ENCODE measurements around the gene PRR4. TPM values are rescaled to one million over a fixed set of nuclear protein-coding genes. Genes with fewer than 3 reads are reported as not detected.

PRR4 gene, protein sequence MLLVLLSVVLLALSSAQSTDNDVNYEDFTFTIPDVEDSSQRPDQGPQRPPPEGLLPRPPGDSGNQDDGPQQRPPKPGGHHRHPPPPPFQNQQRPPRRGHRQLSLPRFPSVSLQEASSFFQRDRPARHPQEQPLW
- polyA plus RNA-seq (2012; ENCODE audit: missing spikeins), result 0.76 TPM

DNA sequence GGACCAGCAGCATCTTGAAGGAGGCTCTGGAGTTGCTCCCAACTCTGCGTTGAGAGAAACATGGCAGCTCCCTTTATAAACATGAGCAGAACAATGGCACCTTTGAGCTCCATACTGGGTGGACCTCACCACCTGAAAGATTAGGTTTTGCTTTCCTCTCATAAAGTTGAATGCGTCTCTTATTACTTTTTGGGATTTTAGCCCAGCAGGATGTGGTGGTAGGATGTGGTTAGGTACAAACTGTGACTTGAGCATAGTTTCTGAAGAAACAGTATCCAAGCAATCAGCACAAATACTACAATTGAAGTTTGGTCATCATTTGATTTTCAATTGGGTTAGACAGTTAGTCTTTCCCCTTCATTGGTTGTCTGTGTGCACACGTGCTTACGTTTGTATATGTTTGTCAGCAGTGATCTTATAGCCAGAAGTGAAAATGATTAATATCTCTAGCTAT is at the start of gene PRR4:
Gene PRR4 (minus strand): TSS at position 51 of the 454 bp plus-strand sequence. CDS start 38 bp downstream, at position 13.
- DNase-seq (ENCODE audit: insufficient read length) (no peak), FAIRE-seq (no peak)
- TF ChIP-seq POLR2AphosphoS5 (IDR thresholded peaks at IDR 0.05; ENCODE audit: low read depth, low read length) (no peak), POLR2A (IDR thresholded peaks at IDR 0.05; ENCODE audit: low read depth, low read length) (no peak), TAF1 (IDR thresholded peaks at IDR 0.05; ENCODE audit: borderline replicate concordance, low read depth, low read length) (no peak)

DNA sequence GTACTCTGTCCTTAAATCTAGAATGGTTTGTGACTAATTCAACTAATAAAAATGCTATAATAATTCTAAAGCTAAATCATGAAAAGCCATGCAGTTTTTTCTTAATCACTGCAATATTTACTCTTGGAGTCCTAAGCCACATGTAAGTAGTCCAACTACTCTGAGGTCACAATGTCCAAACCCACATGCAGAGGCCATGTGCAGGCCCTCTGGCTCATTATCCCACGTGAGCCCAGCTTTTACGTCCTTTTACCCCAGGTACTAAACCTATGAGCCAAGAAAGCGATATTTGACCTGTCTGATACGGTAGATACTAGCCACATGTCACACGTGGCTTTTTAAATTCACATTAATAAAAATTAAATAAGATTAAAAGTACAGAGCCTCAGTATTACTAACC is 47.6 kb upstream of the PRR4 start:
- TF ChIP-seq POLR2A (IDR thresholded peaks at IDR 0.05; ENCODE audit: low read depth, low read length) (no peak), POLR2AphosphoS5 (IDR thresholded peaks at IDR 0.05; ENCODE audit: low read depth, low read length) (no peak), TAF1 (IDR thresholded peaks at IDR 0.05; ENCODE audit: borderline replicate concordance, low read depth, low read length) (no peak)
- no peak for FAIRE-seq
- DNase-seq (ENCODE audit: insufficient read length), result no peak

DNA sequence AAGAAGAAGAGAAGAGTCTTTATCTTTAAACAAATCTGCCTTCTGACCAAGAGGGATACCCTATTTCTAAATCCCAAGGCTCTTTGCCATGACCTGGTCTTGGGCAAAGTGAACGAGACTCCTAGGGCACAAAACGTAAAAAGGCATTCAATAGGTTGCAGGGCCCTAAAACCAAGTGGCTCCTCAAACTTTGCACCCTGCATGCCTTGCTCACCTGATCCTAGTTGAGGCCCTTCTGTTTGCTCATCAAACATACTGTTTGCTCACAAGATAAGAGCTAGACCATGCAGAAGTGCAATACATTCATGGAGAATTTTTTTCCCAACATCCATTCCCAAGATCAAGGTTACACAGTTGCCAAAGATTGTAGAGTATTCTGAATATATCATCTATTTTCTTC is 42.7 kb upstream of the PRR4 start:
- TF ChIP-seq POLR2AphosphoS5 (IDR thresholded peaks at IDR 0.05; ENCODE audit: low read depth, low read length), result no peak
- no peak for TF ChIP-seq POLR2A (IDR thresholded peaks at IDR 0.05; ENCODE audit: low read depth, low read length)
- no peak for TF ChIP-seq TAF1 (IDR thresholded peaks at IDR 0.05; ENCODE audit: borderline replicate concordance, low read depth, low read length)
- DNase-seq (ENCODE audit: insufficient read length) (no peak), FAIRE-seq (no peak)

DNA sequence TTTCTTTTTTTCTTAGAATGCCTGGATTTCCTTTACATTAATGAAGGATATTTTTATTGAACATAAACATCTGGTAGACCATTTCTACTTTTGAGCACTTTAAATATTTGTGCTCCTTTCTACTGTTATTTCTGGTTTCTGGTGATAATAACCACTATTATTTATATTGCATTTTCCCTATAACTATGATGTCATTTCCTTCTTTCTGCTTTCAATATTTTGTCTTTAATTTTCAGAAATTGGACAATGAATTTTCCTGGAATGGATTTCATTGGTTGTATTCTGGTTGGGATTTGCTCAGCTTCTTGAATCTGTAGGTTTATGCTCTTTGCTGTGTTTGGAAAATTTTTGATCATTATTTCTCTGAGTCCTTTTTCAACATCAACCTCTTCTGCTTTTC is 40.0 kb upstream of the PRR4 start:
- DNase-seq (ENCODE audit: insufficient read length) (no peak), FAIRE-seq (no peak)
- no peak for TF ChIP-seq TAF1 (IDR thresholded peaks at IDR 0.05; ENCODE audit: borderline replicate concordance, low read depth, low read length)
- TF ChIP-seq POLR2AphosphoS5 (IDR thresholded peaks at IDR 0.05; ENCODE audit: low read depth, low read length), result no peak
- TF ChIP-seq POLR2A (IDR thresholded peaks at IDR 0.05; ENCODE audit: low read depth, low read length), result no peak

DNA sequence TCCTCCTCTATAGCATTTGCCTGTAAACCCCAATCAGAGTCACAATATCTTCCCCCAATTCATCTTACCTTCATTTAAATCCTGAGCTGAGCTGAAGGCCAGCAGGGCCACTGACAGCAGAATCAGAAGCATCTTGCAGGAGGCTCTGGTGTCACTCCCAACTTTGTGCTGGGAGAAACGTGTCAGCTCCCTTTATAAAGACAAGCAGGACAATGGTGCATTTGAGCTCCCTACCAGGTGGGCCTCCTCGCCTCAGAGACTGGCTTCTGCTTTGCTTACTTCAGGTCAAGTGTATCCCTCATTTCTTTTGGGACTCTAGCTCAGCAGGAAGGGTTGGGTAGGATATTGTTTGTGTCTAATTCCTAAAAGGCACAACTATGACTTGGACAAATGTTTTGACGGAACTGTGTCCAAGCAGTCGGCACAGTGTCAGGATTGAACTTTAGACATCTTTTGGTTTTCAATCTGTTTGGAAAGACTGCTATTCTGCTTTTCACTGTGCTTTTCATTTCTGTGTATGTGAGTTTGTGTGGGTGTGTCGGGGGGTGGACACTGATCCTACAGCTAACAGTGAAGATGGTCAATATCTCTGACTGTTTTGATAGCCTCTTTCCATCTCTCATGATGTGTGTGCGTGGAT is 34.9 kb upstream of the PRR4 start, which contains the start of gene PRH1:
Gene PRH1 (minus strand): TSS at position 170 of the 640 bp plus-strand sequence. CDS start 38 bp downstream, at position 132.
- TF ChIP-seq POLR2AphosphoS5 (IDR thresholded peaks at IDR 0.05; ENCODE audit: low read depth, low read length), result no peak
- TF ChIP-seq TAF1 (IDR thresholded peaks at IDR 0.05; ENCODE audit: borderline replicate concordance, low read depth, low read length), result no peak
- no peak for TF ChIP-seq POLR2A (IDR thresholded peaks at IDR 0.05; ENCODE audit: low read depth, low read length)
- FAIRE-seq, result no peak
- DNase-seq (ENCODE audit: insufficient read length), result no peak

DNA sequence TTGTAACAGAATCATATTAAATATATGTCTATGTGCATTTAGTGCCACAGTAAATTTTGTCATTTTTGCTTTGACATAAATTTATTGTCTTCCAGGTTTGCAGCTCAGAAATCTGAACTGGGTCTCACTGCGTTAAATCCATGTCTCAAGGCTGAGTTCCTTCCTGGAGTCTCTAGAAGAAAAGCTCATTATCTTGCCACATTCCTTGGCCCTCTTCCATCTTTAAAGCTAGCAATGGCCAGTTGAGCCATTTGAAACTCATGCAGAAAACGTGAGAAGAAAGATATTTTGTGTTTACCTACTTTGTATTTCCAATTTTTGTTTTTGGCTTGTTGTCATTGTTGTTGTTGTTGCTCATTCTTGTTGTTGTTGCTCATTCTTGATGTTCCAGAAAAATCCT is 24.1 kb upstream of the PRR4 start:
- DNase-seq (ENCODE audit: insufficient read length) (no peak), FAIRE-seq (no peak)
- TF ChIP-seq TAF1 (IDR thresholded peaks at IDR 0.05; ENCODE audit: borderline replicate concordance, low read depth, low read length) (no peak), POLR2A (IDR thresholded peaks at IDR 0.05; ENCODE audit: low read depth, low read length) (no peak), POLR2AphosphoS5 (IDR thresholded peaks at IDR 0.05; ENCODE audit: low read depth, low read length) (no peak)

DNA sequence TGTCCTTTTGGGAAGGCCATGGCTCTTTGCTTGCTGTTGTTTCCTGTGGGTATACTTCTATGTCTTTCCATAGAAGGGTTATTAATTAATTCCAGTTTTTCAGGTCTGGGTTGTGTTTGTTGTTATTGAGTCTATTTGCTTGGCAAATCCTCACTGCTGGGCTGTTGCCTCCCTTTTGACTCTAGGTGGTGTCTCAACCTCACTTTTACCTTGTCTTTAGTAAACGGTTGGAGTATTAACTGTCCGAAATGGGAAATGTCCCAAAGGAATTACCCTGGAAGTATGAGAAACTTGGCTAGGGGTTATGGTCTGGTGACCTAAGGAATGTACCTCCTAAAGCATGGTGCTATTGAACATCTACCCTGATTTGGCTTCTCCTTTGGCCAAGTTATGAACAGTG is 18.1 kb upstream of the PRR4 start:
- DNase-seq (ENCODE audit: insufficient read length) (no peak), FAIRE-seq (no peak)
- TF ChIP-seq POLR2AphosphoS5 (IDR thresholded peaks at IDR 0.05; ENCODE audit: low read depth, low read length) (no peak), TAF1 (IDR thresholded peaks at IDR 0.05; ENCODE audit: borderline replicate concordance, low read depth, low read length) (no peak), POLR2A (IDR thresholded peaks at IDR 0.05; ENCODE audit: low read depth, low read length) (no peak)

DNA sequence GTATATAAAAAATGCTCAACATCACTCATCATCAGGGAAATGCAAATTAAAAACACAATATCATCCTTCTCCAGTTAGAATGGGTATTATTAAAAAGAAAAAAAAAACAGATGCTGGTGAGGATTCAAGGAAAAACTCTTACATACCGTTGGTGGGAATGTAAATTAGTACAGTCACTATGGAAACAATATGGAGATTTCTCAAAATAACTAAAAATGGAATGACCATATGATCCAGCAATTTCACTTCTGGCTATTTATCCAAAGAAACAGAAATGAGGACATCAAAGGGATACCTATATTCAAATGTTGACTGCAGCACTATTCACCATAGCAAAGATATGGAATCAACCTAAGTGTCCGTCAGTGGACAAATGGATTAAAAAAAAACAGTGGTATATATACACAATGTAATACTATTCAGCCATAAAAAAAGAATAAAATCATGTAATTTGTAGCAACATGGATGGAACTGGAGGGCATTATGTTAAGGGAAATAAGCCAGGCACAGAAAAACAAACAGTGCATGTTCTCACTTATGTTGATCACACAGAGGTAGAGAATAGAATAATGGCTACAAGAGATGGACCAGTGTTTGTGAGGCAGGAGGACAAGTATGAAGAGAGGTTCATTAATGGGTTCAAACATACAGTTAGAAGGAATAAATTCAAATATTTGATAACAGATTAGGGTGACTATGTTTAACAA is 14.4 kb upstream of the PRR4 start:
- FAIRE-seq (no peak), DNase-seq (ENCODE audit: insufficient read length) (no peak)
- TF ChIP-seq POLR2A (IDR thresholded peaks at IDR 0.05; ENCODE audit: low read depth, low read length) (no peak), TAF1 (IDR thresholded peaks at IDR 0.05; ENCODE audit: borderline replicate concordance, low read depth, low read length) (no peak), POLR2AphosphoS5 (IDR thresholded peaks at IDR 0.05; ENCODE audit: low read depth, low read length) (no peak)

DNA sequence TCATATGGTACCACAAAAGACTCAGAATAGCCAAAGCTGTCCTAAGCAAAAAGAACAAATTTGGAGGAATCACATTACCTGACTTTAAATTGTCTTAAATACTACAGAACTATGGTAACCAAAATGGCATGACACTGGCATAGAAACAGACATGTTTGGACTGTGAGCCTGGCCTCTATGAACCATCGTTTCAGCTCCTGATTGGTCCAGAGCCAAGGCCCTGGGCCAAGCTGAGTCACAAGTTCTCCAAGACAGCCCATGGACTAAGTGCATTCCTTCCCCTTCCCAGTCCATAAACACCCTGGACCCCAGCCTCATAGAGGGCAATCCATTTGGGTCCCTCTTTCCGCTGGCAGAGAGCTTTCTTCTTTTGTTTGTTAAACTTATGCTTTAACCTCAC is 12.1 kb upstream of the PRR4 start:
- FAIRE-seq, result no peak
- no peak for DNase-seq (ENCODE audit: insufficient read length)
- TF ChIP-seq TAF1 (IDR thresholded peaks at IDR 0.05; ENCODE audit: borderline replicate concordance, low read depth, low read length) (no peak), POLR2A (IDR thresholded peaks at IDR 0.05; ENCODE audit: low read depth, low read length) (no peak), POLR2AphosphoS5 (IDR thresholded peaks at IDR 0.05; ENCODE audit: low read depth, low read length) (no peak)

DNA sequence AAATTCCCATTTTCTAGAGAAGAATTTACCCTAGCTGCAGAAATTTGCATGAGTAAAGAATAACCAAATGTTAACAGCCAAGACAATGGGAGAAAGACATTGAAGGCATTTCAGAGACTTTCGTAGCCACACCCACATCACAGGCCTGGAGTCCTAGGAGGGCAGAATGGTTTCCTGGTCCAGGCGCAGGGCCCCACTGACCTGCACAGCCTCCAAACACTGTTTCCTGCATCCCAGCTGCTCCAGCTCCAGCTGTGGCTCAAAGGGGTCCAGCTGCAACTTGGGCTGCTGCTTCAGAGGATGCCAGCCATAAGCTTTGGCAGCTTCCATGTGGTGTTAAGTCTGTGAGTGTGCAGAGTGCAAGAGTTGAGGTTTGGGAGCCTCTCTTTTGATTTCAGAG is 6.5 kb upstream of the PRR4 start:
- FAIRE-seq, result no peak
- DNase-seq (ENCODE audit: insufficient read length), result no peak
- no peak for TF ChIP-seq POLR2AphosphoS5 (IDR thresholded peaks at IDR 0.05; ENCODE audit: low read depth, low read length)

DNA sequence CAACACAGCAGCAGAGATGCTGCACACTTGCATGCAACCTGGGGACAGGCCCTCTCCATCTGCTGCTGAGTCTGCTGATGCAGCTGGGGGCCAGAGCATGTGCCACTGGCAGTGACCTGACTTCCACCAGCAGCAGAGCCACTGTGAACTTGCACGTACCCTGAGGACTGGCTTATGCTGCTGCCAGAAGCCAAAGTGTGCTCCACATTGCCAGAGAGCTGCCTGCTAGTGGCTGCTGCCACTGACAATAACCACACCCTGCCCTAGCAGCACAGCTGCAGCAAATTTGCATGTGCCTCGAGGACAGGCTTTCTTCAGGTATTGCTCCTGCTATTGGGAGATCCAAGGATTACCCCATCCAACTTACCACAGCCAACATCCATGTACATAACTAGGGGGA is 4.5 kb upstream of the PRR4 start:
- FAIRE-seq (no peak), DNase-seq (ENCODE audit: insufficient read length) (no peak)
- TF ChIP-seq TAF1 (IDR thresholded peaks at IDR 0.05; ENCODE audit: borderline replicate concordance, low read depth, low read length), result no peak
- no peak for TF ChIP-seq POLR2AphosphoS5 (IDR thresholded peaks at IDR 0.05; ENCODE audit: low read depth, low read length)
- TF ChIP-seq POLR2A (IDR thresholded peaks at IDR 0.05; ENCODE audit: low read depth, low read length), result no peak
